ENCODE results near the gene ANKFY1. TPM values are rescaled to one million over a fixed set of nuclear protein-coding genes. Genes with fewer than 3 reads are reported as not detected.
A peak's percentile ranks its signal among the peaks of the same experiment; 100 is the strongest.

The ANKFY1 gene
- total RNA-seq, 4 donors from 2014 or later: 53.0 to 69.9 (median 54.7) TPM

DNA sequence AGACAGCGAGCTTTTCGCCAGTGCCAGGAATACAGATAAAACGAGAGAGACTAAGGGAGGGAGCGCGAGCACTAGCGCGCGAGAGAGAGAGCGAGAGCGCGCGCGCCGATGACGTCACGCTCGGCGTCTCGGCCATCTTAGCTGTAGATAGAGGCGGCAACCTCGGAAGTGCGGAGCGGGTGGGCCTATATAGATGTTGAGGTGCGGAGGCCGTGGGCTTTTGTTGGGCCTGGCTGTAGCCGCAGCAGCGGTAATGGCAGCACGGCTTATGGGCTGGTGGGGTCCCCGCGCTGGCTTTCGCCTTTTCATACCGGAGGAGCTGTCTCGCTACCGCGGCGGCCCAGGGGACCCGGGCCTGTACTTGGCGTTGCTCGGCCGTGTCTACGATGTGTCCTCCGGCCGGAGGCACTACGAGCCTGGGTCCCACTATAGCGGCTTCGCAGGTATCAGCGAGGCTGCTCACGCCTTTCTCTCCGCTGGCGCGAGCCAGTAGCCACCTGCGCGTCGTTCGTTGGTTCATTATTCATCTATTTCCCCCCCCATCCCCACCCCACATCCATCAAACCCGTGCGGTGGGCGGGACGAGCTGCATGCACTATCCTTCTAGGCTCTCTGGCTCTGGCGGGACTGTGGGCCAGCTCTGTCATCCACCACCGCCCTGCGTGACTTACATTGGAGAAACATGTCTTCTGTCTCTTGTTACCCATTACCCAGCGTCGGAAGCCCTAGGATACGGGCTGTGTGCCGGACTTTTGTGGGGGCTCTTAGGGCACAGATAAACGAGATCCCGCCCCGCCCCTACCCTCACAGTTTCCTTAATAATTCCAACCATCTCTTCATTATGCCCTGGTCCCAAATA lies 120.0 kb downstream of the ANKFY1 start:
- in situ Hi-C loops (cut with MboI; ENCODE audit: low pct_ligation_motif_present in 1 of 4, low pct_unique_long_range_greater_than_20kb in 1 of 4, low sequenced_read_pairs in 3 of 4): no loop called here
- intact Hi-C loops (cut with DNase I; ENCODE audit: low total_unique reads): no loop called here
- peak overlapping the region; percentile 97 to 100 (median 100) for H3K27ac ChIP-seq
- DNase-seq: peak; percentile 92
- TF ChIP-seq POLR2A (IDR thresholded peaks at IDR 0.05) (peak; percentile 88), EP300 (IDR thresholded peaks at IDR 0.05; ENCODE audit: low read depth) (no peak), POLR2AphosphoS5 (IDR thresholded peaks at IDR 0.05) (peak; percentile 71 to 92 (median 88))
- TF ChIP-seq, protein P1, sequence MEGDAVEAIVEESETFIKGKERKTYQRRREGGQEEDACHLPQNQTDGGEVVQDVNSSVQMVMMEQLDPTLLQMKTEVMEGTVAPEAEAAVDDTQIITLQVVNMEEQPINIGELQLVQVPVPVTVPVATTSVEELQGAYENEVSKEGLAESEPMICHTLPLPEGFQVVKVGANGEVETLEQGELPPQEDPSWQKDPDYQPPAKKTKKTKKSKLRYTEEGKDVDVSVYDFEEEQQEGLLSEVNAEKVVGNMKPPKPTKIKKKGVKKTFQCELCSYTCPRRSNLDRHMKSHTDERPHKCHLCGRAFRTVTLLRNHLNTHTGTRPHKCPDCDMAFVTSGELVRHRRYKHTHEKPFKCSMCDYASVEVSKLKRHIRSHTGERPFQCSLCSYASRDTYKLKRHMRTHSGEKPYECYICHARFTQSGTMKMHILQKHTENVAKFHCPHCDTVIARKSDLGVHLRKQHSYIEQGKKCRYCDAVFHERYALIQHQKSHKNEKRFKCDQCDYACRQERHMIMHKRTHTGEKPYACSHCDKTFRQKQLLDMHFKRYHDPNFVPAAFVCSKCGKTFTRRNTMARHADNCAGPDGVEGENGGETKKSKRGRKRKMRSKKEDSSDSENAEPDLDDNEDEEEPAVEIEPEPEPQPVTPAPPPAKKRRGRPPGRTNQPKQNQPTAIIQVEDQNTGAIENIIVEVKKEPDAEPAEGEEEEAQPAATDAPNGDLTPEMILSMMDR (IDR thresholded peaks at IDR 0.05): peak in 2 of 5 experiments; percentile 5 to 22
- 0% methylated on average over 69 of the region's 69 CpGs; no CpG with 5 or more reads in 1 of the 2 donors for WGBS, 2 donors (ENCODE audit: low coverage in 1 of 2)
- no peaks in the 10 kb centered on the region for H3K9me3 ChIP-seq
- H3K4me3 ChIP-seq: peak overlapping the region; percentile 65 to 99 (median 99)
- H3K27me3 ChIP-seq: no peaks in the 10 kb centered on the region
- H3K4me1 ChIP-seq: peaks cover 31 to 48% (median 45%) of the 10 kb centered on the region in 4 donors
- H3K36me3 ChIP-seq: no peaks in the 10 kb centered on the region

DNA sequence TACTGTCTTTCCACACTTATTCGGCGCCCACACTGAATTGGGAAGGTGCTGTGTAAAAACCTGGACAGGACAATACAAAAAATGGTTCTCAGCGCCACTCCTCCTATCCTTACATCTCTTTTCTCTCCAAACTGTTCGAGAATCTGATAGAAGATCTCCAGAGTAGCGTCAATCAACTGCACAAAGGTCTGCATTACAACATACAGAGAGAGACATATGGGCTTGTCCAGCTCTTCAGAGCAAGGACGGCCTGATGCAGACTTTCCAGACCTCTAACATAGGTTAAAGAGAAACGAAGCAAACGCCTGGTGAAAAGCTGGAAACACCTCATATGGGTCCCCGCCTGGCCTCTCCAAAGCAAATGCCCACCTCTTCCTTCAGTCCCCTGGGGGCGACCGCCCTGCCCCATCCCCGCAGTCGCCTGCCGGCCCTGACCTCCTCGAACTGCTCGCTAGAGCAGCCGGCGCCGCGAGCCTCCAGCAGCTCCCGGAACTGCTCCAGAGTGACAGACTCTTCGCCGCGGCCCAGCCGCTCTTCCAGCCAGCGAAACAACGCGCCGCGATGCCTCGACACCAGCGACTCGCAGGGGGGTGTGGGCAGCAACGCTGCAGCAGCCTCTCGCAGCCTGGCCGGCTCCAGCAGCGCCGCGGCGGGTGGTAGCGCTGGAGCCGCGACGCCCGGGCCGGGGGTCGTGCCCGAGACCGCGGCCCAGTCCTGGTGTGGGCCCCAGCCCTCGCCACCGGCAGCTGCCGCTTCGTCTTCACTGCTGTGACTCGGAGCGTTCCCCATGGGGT lies 121.5 kb downstream of the ANKFY1 start:
- WGBS, 2 donors (ENCODE audit: low coverage in 1 of 2): 3 to 40% methylated on average over 4 to 53 of the region's 56 CpGs
- peak overlapping the region; percentile 99 for H3K4me3 ChIP-seq
- in situ Hi-C loops (cut with MboI; ENCODE audit: low pct_ligation_motif_present in 1 of 4, low pct_unique_long_range_greater_than_20kb in 1 of 4, low sequenced_read_pairs in 3 of 4): no loop called here
- peak overlapping the region; percentile 97 to 100 (median 100) for H3K27ac ChIP-seq
- peak; percentile 36 for DNase-seq
- no peak for TF ChIP-seq POLR2A (IDR thresholded peaks at IDR 0.05)
- TF ChIP-seq, protein P1 (IDR thresholded peaks at IDR 0.05): no peak
- H3K27me3 ChIP-seq: no peaks in the 10 kb centered on the region
- H3K36me3 ChIP-seq: no peaks in the 10 kb centered on the region
- H3K4me1 ChIP-seq: peaks cover 39 to 62% (median 58%) of the 10 kb centered on the region in 4 donors
- intact Hi-C loops (cut with DNase I; ENCODE audit: low total_unique reads): no loop called here
- H3K9me3 ChIP-seq: no peaks in the 10 kb centered on the region

DNA sequence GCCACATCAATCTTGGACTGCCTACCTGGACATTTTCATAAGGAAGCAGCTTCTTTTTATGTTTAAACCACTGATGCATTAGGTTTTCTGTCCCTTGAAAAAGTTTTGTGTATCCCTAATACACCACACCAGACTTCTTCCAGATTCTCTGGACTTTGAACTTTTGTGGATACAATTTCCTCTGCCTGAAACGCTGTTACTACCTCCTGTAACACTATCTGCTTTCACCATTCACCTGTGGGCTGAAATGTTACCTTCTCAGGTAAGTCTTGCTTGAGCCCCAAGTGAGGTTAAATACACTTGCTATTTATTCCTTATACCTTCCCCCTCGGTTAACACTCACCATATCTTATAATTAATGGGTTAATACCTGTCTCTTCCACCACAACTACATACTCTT lies 123.7 kb downstream of the ANKFY1 start:
- peak overlapping the region in 2 of 4 donors; percentile 0 to 99 for H3K4me3 ChIP-seq
- in situ Hi-C loops (cut with MboI; ENCODE audit: low pct_ligation_motif_present in 1 of 4, low pct_unique_long_range_greater_than_20kb in 1 of 4, low sequenced_read_pairs in 3 of 4): no loop called here

More for the DNA sequence above, 123.7 kb downstream of the ANKFY1 start:
- TF ChIP-seq, protein P1 (IDR thresholded peaks at IDR 0.05): no peak
- TF ChIP-seq POLR2A (IDR thresholded peaks at IDR 0.05) (peak; percentile 31), EP300 (IDR thresholded peaks at IDR 0.05; ENCODE audit: low read depth) (no peak), POLR2AphosphoS5 (IDR thresholded peaks at IDR 0.05) (peak in 2 of 3 donors; percentile 42 to 60)
- no peak for DNase-seq
- no peaks in the 10 kb centered on the region for H3K36me3 ChIP-seq
- H3K9me3 ChIP-seq: no peaks in the 10 kb centered on the region
- no peaks in the 10 kb centered on the region for H3K27me3 ChIP-seq
- peak overlapping the region; percentile 97 to 100 (median 100) for H3K27ac ChIP-seq
- WGBS, 2 donors (ENCODE audit: low coverage in 1 of 2): 43 to 60% methylated on average over 1 to 2 of the region's 2 CpGs
- H3K4me1 ChIP-seq: peaks cover 53 to 78% (median 73%) of the 10 kb centered on the region in 4 donors
- intact Hi-C loops (cut with DNase I; ENCODE audit: low total_unique reads): no loop called here
